Body of pancreas (tissue), 4 donors: Measurements from ENCODE around the gene RAD51B.

Experiments used
- CTCF ChIP-seq, 7 experiments: fragments of 450-650 bp in 4 of 7; fragments of 200-600 bp in 3 of 7; sonication (generic) in 3 of 7; IDR thresholded peaks; one replicate each; pipeline ENCODE4 v1.5.1; 2016 to 2019; ENCODE audit warnings: antibody characterized with exemption in 7 of 7
- POLR2A ChIP-seq, 3 donors: fragments of 450-650 bp; IDR thresholded peaks; one replicate each; pipeline ENCODE4 v1.6.1; 2016; ENCODE audit warnings: antibody characterized with exemption in 3 of 3, mild to moderate bottlenecking in 2 of 3

GRCh38 chr14:68573126-68573525 is 753.5 kb downstream of the RAD51B start:
- TF ChIP-seq CTCF (IDR thresholded peaks at IDR 0.05) (no peak), POLR2A (IDR thresholded peaks at IDR 0.05) (no peak)
